H9 (cell line): ENCODE data around the gene ANTXRL. TPM values are rescaled to one million over a fixed set of nuclear protein-coding genes. Genes with fewer than 3 reads are reported as not detected.
"Not testable (repeated sequence)": the region's sequence is repeated elsewhere in the genome, so short reads cannot be mapped to it uniquely, and the experiment has no call there.

Experiments used
- DNase-seq: peaks from one replicate; pipeline ENCODE4 v3.0.0-alpha.2; 2017
- H2AFZ ChIP-seq: one replicate; pipeline ENCODE4 v1.6.1; 2013; ENCODE audit warnings: mild to moderate bottlenecking, low read length, control low read depth, moderate library complexity
- H2AK5ac ChIP-seq: 2 replicates; pipeline ENCODE4 v1.6.1; 2013; ENCODE audit warnings: low read length, control low read depth, mixed read lengths; ENCODE audit not compliant: insufficient read length
- H2BK120ac ChIP-seq: one replicate; pipeline ENCODE4 v1.6.1; 2013; ENCODE audit warnings: low read depth, mild to moderate bottlenecking, low read length, control low read depth, inconsistent platforms; ENCODE audit not compliant: poor library complexity, severe bottlenecking
- H2BK12ac ChIP-seq: 2 replicates; pipeline ENCODE4 v1.6.1; 2013; ENCODE audit warnings: low read length, control low read depth, mixed read lengths, low read depth; ENCODE audit not compliant: insufficient read length
- H2BK15ac ChIP-seq: 2 replicates; pipeline ENCODE4 v1.6.1; 2013; ENCODE audit warnings: low read depth, low read length, control low read depth
- H2BK20ac ChIP-seq: one replicate; pipeline ENCODE4 v1.6.1; 2013; ENCODE audit warnings: low read depth, mild to moderate bottlenecking, low read length, control low read depth, inconsistent platforms; ENCODE audit not compliant: poor library complexity, severe bottlenecking
- H2BK5ac ChIP-seq: 2 replicates; pipeline ENCODE4 v1.6.1; 2013; ENCODE audit warnings: low read length, control low read depth, mixed read lengths; ENCODE audit not compliant: insufficient read length
- H3K14ac ChIP-seq: 2 replicates; pipeline ENCODE4 v1.6.1; 2013; ENCODE audit warnings: low read length, control low read depth; ENCODE audit not compliant: insufficient read depth
- H3K18ac ChIP-seq: 2 replicates; pipeline ENCODE4 v1.6.1; 2013; ENCODE audit warnings: low read depth, mild to moderate bottlenecking, mixed read lengths, low read length, control low read depth; ENCODE audit not compliant: insufficient read length
- H3K23ac ChIP-seq: 2 replicates; pipeline ENCODE4 v1.6.1; 2013; ENCODE audit warnings: low read length, control low read depth, mixed read lengths, low read depth; ENCODE audit not compliant: insufficient read length
- H3K23me2 ChIP-seq: 2 replicates; pipeline ENCODE4 v1.6.1; 2013; ENCODE audit warnings: low read depth, mild to moderate bottlenecking, mixed read lengths, low read length, control low read depth; ENCODE audit not compliant: insufficient read length, poor library complexity, severe bottlenecking
- H3K27ac ChIP-seq: 2 replicates; pipeline ENCODE4 v1.5.1; 2013; ENCODE audit warnings: low read length, control low read depth, mixed read lengths, low read depth; ENCODE audit not compliant: insufficient read length
- H3K27me3 ChIP-seq: 2 replicates; pipeline ENCODE4 v1.6.1; 2013; ENCODE audit warnings: low read length, control low read depth, inconsistent platforms; ENCODE audit not compliant: insufficient read depth
- H3K4ac ChIP-seq: 2 replicates; pipeline ENCODE4 v1.6.1; 2013; ENCODE audit warnings: low read depth, mild to moderate bottlenecking, control low read depth, inconsistent platforms, low read length, moderate library complexity
- H3K4me1 ChIP-seq: 2 replicates; pipeline ENCODE4 v1.6.1; 2013; ENCODE audit warnings: low read length, control low read depth, inconsistent platforms; ENCODE audit not compliant: insufficient read depth
- H3K4me2 ChIP-seq: 2 replicates; pipeline ENCODE4 v1.6.1; 2013; ENCODE audit warnings: low read length, control low read depth, mixed read lengths; ENCODE audit not compliant: insufficient read length, insufficient read depth
- H3K56ac ChIP-seq: 2 replicates; pipeline ENCODE4 v1.6.1; 2013; ENCODE audit warnings: low read depth, mild to moderate bottlenecking, mixed read lengths, low read length, control low read depth; ENCODE audit not compliant: insufficient read length
- H3K79me1 ChIP-seq: 2 replicates; pipeline ENCODE4 v1.6.1; 2013; ENCODE audit warnings: low read depth, mild to moderate bottlenecking, moderate library complexity, low read length, control low read depth, inconsistent platforms; ENCODE audit not compliant: insufficient read depth, poor library complexity, severe bottlenecking
- H3K79me2 ChIP-seq: 2 replicates; pipeline ENCODE4 v1.6.1; 2013; ENCODE audit warnings: low read length, control low read depth, inconsistent platforms; ENCODE audit not compliant: insufficient read depth
- H3K9ac ChIP-seq: 2 replicates; pipeline ENCODE4 v1.6.1; 2013; ENCODE audit warnings: low read length, control low read depth, mixed read lengths; ENCODE audit not compliant: insufficient read length; ENCODE audit errors: extremely low read depth
- H3K9me3 ChIP-seq: one replicate; pipeline ENCODE4 v1.6.1; 2013; ENCODE audit warnings: low read depth, low read length, inconsistent platforms; ENCODE audit not compliant: control insufficient read depth
- H3T11ph ChIP-seq: one replicate; pipeline ENCODE4 v1.6.1; 2013; ENCODE audit warnings: mild to moderate bottlenecking, low read length, control low read depth, inconsistent platforms
- H4K20me1 ChIP-seq: one replicate; pipeline ENCODE4 v1.6.1; 2013; ENCODE audit not compliant: control insufficient read depth, insufficient read length, insufficient read depth
- H4K5ac ChIP-seq: 2 replicates; pipeline ENCODE4 v1.6.1; 2013; ENCODE audit warnings: low read depth, mild to moderate bottlenecking, mixed read lengths, low read length, control low read depth; ENCODE audit not compliant: insufficient read length
- H4K8ac ChIP-seq: replicated peaks from 2 replicates; pipeline ENCODE4 v1.6.1; 2013; ENCODE audit warnings: low read length, control low read depth, mixed read lengths, low read depth; ENCODE audit not compliant: insufficient read length
- H4K91ac ChIP-seq: 2 replicates; pipeline ENCODE4 v1.6.1; 2013; ENCODE audit warnings: low read depth, mild to moderate bottlenecking, moderate library complexity, mixed read lengths, low read length, control low read depth; ENCODE audit not compliant: insufficient read length
- H3K27ac Mint-ChIP-seq, 3 experiments: 2 replicates in 2 of 3; 3 replicates in 1 of 3; pipeline ENCODE4 v1.8.0; 2020 to 2021; ENCODE audit warnings: mixed read lengths in 3 of 3, mild to moderate bottlenecking in 1 of 3, moderate library complexity in 1 of 3
- H3K27me3 Mint-ChIP-seq: 2 replicates; pipeline ENCODE4 v1.8.0; 2021; ENCODE audit warnings: low read depth, mild to moderate bottlenecking, moderate library complexity, mixed read lengths
- H3K36me3 Mint-ChIP-seq, 3 experiments: 2 replicates in 2 of 3; 3 replicates in 1 of 3; pipeline ENCODE4 v1.8.0; 2020 to 2021; ENCODE audit warnings: low read depth in 3 of 3, mixed read lengths in 3 of 3; ENCODE audit not compliant: insufficient read depth in 1 of 3
- H3K4me1 Mint-ChIP-seq, 2 experiments: 2 replicates each; pipeline ENCODE4 v1.8.0; 2020; ENCODE audit warnings: mixed read lengths in 2 of 2
- H3K4me3 Mint-ChIP-seq, 2 experiments: 2 replicates in 1 of 2; 3 replicates in 1 of 2; pipeline ENCODE4 v1.8.0; 2020 to 2021; ENCODE audit warnings: mild to moderate bottlenecking in 2 of 2, mixed read lengths in 2 of 2, moderate library complexity in 1 of 2
- H3K9me3 Mint-ChIP-seq, 2 experiments: 2 replicates in 1 of 2; 3 replicates in 1 of 2; pipeline ENCODE4 v1.8.0; 2020; ENCODE audit warnings: mild to moderate bottlenecking in 2 of 2, mixed read lengths in 2 of 2, moderate library complexity in 1 of 2
- WGBS: extraction: QIAGEN DNeasy Blood & Tissue Kit; methylation state at CpG from one replicate; pipeline ENCODE4 v1.1.7; 2013; ENCODE audit warnings: missing lambda C conversion rate, low lambda C conversion rate, mixed read lengths; ENCODE audit not compliant: insufficient read length; ENCODE audit errors: extremely low coverage; 5-methylcytosine and 5-hydroxymethylcytosine counted together
- total RNA-seq: library from RNA; stranded (reverse); gene quantifications from 2 replicates; pipeline ENCODE4 v1.2.1, GENCODE V29; 2021
- TF ChIP-seq, protein P1 (sequence below): fragments of 200-600 bp; sonication (generic); conservative IDR thresholded peaks from 3 replicates; pipeline ENCODE4 v1.8.0; 2021; ENCODE audit warnings: antibody characterized with exemption, mild to moderate bottlenecking

ANTXRL gene
- total RNA-seq, 1 experiment from 2014 or later, result not detected

DNA sequence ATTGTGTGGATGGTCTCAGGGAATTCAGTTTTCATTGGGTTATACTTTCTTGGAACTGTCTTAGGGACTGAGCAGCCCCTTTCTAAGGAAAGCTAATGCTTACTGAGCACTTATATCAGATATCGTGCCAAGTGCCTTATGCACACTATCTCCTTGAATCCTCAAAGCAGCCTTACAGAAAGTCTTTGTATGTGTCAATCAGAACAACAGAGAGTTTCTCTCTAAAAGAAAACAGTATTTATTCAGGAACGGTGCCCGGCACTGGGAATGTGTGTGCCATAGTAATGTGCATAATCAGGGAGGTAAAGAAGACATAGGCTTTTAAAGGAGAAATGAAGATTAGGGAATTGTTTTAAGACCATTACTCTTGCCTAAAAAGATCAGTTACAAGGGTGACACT, 17.3 kb downstream of the ANTXRL start:
- H3K79me2 ChIP-seq, result no peaks in the 10 kb centered on the region
- no peaks in the 10 kb centered on the region for H3K27me3 ChIP-seq
- Mint-ChIP-seq H3K27ac (no peak overlapping the region), H3K4me3 (no peak overlapping the region), H3K9me3 (no peaks in the 10 kb centered on the region), H3K36me3 (no peaks in the 10 kb centered on the region), H3K27me3 (no peaks in the 10 kb centered on the region), H3K4me1 (peaks cover 0 to 4% of the 10 kb centered on the region in 2 experiments; a peak in 2 of 4 replicates)
- H3K79me1 ChIP-seq, result no peaks in the 10 kb centered on the region
- no peak overlapping the region for H4K91ac ChIP-seq
- DNase-seq, result no peak
- no peaks in the 10 kb centered on the region for H3K23me2 ChIP-seq
- TF ChIP-seq, protein P1, sequence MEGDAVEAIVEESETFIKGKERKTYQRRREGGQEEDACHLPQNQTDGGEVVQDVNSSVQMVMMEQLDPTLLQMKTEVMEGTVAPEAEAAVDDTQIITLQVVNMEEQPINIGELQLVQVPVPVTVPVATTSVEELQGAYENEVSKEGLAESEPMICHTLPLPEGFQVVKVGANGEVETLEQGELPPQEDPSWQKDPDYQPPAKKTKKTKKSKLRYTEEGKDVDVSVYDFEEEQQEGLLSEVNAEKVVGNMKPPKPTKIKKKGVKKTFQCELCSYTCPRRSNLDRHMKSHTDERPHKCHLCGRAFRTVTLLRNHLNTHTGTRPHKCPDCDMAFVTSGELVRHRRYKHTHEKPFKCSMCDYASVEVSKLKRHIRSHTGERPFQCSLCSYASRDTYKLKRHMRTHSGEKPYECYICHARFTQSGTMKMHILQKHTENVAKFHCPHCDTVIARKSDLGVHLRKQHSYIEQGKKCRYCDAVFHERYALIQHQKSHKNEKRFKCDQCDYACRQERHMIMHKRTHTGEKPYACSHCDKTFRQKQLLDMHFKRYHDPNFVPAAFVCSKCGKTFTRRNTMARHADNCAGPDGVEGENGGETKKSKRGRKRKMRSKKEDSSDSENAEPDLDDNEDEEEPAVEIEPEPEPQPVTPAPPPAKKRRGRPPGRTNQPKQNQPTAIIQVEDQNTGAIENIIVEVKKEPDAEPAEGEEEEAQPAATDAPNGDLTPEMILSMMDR, result no peak
- no peak overlapping the region for H3T11ph ChIP-seq
- H3K9me3 ChIP-seq, result no peaks in the 10 kb centered on the region
- no peak overlapping the region for H2AFZ ChIP-seq
- no peak overlapping the region for H3K14ac ChIP-seq
- no peak overlapping the region for H3K56ac ChIP-seq
- no peak overlapping the region for H4K5ac ChIP-seq
- H2BK12ac ChIP-seq, result no peak overlapping the region
- no peak overlapping the region for H3K4ac ChIP-seq
- no peaks in the 10 kb centered on the region for H3K4me1 ChIP-seq
- H4K20me1 ChIP-seq, result no peaks in the 10 kb centered on the region
- no peak overlapping the region for H4K8ac ChIP-seq
- H3K23ac ChIP-seq, result no peak overlapping the region
- H3K18ac ChIP-seq, result no peak overlapping the region
- H3K9ac ChIP-seq, result no peak overlapping the region
- no peak overlapping the region for H2BK120ac ChIP-seq
- no peak overlapping the region for H2BK5ac ChIP-seq
- no CpG with 5 or more reads among the region's 3 CpGs for WGBS
- no peak overlapping the region for H2AK5ac ChIP-seq
- no peak overlapping the region for H3K27ac ChIP-seq
- no peak overlapping the region for H2BK20ac ChIP-seq
- no peak overlapping the region for H2BK15ac ChIP-seq
- H3K4me2 ChIP-seq, result no peak overlapping the region

DNA sequence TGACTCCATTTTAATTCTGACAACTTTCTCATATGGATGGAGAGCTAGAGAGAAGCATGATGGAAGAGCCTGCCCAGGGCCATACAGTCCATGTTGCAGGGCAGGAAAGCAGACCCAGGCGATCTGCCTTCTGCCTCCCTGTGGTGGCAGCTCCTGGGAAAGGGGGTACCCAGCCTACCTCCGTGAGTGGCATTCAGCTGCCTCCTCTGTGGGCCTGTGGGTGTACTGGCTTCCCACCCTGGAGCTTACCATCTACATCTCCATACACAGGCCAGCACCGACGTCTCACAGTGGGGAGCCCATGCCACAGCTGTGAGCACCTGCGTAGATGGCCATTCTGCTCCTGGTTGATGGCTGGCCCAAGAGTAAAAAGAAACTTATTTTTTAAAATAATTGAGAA, 17.9 kb downstream of the ANTXRL start:
- H3K9me3 ChIP-seq, H2BK120ac ChIP-seq, H3K79me2 ChIP-seq, H3K9me3 Mint-ChIP-seq, H3K4ac ChIP-seq, H4K91ac ChIP-seq, H3K4me1 ChIP-seq, H3K23ac ChIP-seq, H3K4me3 Mint-ChIP-seq, H3K27ac ChIP-seq, H3K27me3 Mint-ChIP-seq, H4K20me1 ChIP-seq, H3K27ac Mint-ChIP-seq, H3K23me2 ChIP-seq, H2BK20ac ChIP-seq, H3K14ac ChIP-seq, H3K27me3 ChIP-seq, H3K4me2 ChIP-seq, H3K79me1 ChIP-seq, H2AFZ ChIP-seq, H4K8ac ChIP-seq, H2BK12ac ChIP-seq, H3K56ac ChIP-seq, H2AK5ac ChIP-seq, H3K36me3 Mint-ChIP-seq, H3T11ph ChIP-seq, H3K9ac ChIP-seq, H2BK5ac ChIP-seq, H4K5ac ChIP-seq, H2BK15ac ChIP-seq, H3K18ac ChIP-seq, H3K4me1 Mint-ChIP-seq: not testable (repeated sequence)
- no CpG with 5 or more reads among the region's 5 CpGs for WGBS
- peak; percentile 13 for DNase-seq
